Thoracic aorta (tissue), 2 donors: Measurements from ENCODE around the gene NKX6-2. TPM values are rescaled to one million over a fixed set of nuclear protein-coding genes. Genes with fewer than 3 reads are reported as not detected.
"Not testable (repeated sequence)": the region's sequence is repeated elsewhere in the genome, so short reads cannot be mapped to it uniquely, and the experiment has no call there.

Experiments
- ATAC-seq: fragments of 150-250 bp; one replicate; pipeline ENCODE4 v1.8.0; 2017; ENCODE audit warnings: low read depth; ENCODE audit not compliant: insufficient number of reproducible peaks, low FRiP score
- DNase-seq: peaks from one replicate; pipeline ENCODE4 v3.0.0-alpha.2; 2020; ENCODE audit warnings: low spot score
- H3K27ac ChIP-seq, 2 donors: fragments of 200-600 bp; sonication (generic); 1 replicate in 1 of 2; 2 replicates in 1 of 2; pipeline ENCODE4 v1.5.1; 2016; ENCODE audit warnings: mild to moderate bottlenecking in 2 of 2, moderate library complexity in 2 of 2
- H3K27me3 ChIP-seq: fragments of 200-600 bp; sonication (generic); replicated peaks from 2 replicates; pipeline ENCODE4 v1.6.0; 2016; ENCODE audit warnings: mild to moderate bottlenecking; ENCODE audit not compliant: insufficient read depth
- H3K36me3 ChIP-seq: fragments of 200-600 bp; sonication (generic); one replicate; pipeline ENCODE4 v1.5.1; 2016
- H3K4me1 ChIP-seq, 2 donors: fragments of 200-600 bp; sonication (generic); 1 replicate in 1 of 2; 2 replicates in 1 of 2; pipeline versions ENCODE4 v1.5.1 to v1.6.0; 2016; ENCODE audit warnings: low read depth in 2 of 2, mild to moderate bottlenecking in 1 of 2; ENCODE audit not compliant: control insufficient read depth in 1 of 2
- H3K4me3 ChIP-seq: fragments of 200-600 bp; sonication (generic); 2 replicates; pipeline ENCODE4 v1.5.1; 2016; ENCODE audit warnings: mild to moderate bottlenecking
- H3K9me3 ChIP-seq: fragments of 200-600 bp; sonication (generic); 2 replicates; pipeline ENCODE4 v1.5.1; 2016
- CTCF ChIP-seq: fragments of 200-600 bp; sonication (generic); IDR thresholded peaks from one replicate; pipeline ENCODE4 v1.5.1; 2019; ENCODE audit warnings: antibody characterized with exemption
- total RNA-seq, 2 donors: library from RNA; depleted of rRNA; stranded (reverse); fragments of >200 nt; gene quantifications; one replicate each; pipeline versions ENCODE4 v1.1.0 to v1.2.3, GENCODE V29; 2016

The NKX6-2 gene
- total RNA-seq, 2 donors from 2014 or later, result 19.8 TPM; not detected in 1

- no peak overlapping the region for H3K4me3 ChIP-seq
- no peak for DNase-seq
- no peak for TF ChIP-seq CTCF
- H3K4me1 ChIP-seq, result no peaks in the 10 kb centered on the region
- ATAC-seq, result no peak
- H3K36me3 ChIP-seq, result no peaks in the 10 kb centered on the region
- no peak overlapping the region for H3K27ac ChIP-seq
- no peaks in the 10 kb centered on the region for H3K27me3 ChIP-seq
- H3K9me3 ChIP-seq, result no peaks in the 10 kb centered on the region
Observed at GRCh38 chr10:132826524-132827422, 40.8 kb upstream of the NKX6-2 start.

- H3K4me1 ChIP-seq, H3K36me3 ChIP-seq, H3K9me3 ChIP-seq, H3K4me3 ChIP-seq, DNase-seq, ATAC-seq, H3K27ac ChIP-seq, H3K27me3 ChIP-seq: not testable (repeated sequence)
Observed at GRCh38 chr10:132825783-132826523, 40.0 kb upstream of the NKX6-2 start.

GRCh38 chr10:132820056-132820455 lies 34.1 kb upstream of the NKX6-2 start:
- Histone ChIP-seq H3K4me1 (no peaks in the 10 kb centered on the region), H3K4me3 (no peak overlapping the region), H3K36me3 (no peaks in the 10 kb centered on the region), H3K9me3 (no peaks in the 10 kb centered on the region), H3K27ac (no peak overlapping the region), H3K27me3 (no peaks in the 10 kb centered on the region)
- ATAC-seq (no peak), DNase-seq (no peak)
- TF ChIP-seq CTCF, result no peak

GRCh38 chr10:132817701-132818211 lies 31.8 kb upstream of the NKX6-2 start:
- H3K4me3 ChIP-seq, result no peak overlapping the region
- no peak overlapping the region for H3K27ac ChIP-seq
- H3K36me3 ChIP-seq, result no peaks in the 10 kb centered on the region
- no peaks in the 10 kb centered on the region for H3K9me3 ChIP-seq
- no peak for TF ChIP-seq CTCF
- DNase-seq, result no peak
- ATAC-seq, result no peak
- no peaks in the 10 kb centered on the region for H3K27me3 ChIP-seq
- no peaks in the 10 kb centered on the region for H3K4me1 ChIP-seq

- Histone ChIP-seq H3K9me3 (no peaks in the 10 kb centered on the region), H3K4me3 (no peak overlapping the region), H3K36me3 (no peaks in the 10 kb centered on the region), H3K27me3 (no peaks in the 10 kb centered on the region), H3K4me1 (no peaks in the 10 kb centered on the region), H3K27ac (no peak overlapping the region)
- ATAC-seq (no peak), DNase-seq (no peak)
- TF ChIP-seq CTCF, result no peak
Observed at GRCh38 chr10:132816718-132817117, 30.8 kb upstream of the NKX6-2 start.
